Activated CD4-positive, alpha-beta T cell treated with anti-CD3 and anti-CD28 coated beads, Interleukin-2, amount 10 ng/mL, durations not matched to agents 7 days and 5 days (primary cell): ENCODE measurements around the gene SFTPD. TPM values are rescaled to one million over a fixed set of nuclear protein-coding genes. Genes with fewer than 3 reads are reported as not detected.

ENCODE experiments used
- CTCF ChIA-PET: fragments of 350-600 bp; sonication (Branson Sonifier 250); formaldehyde crosslinking; loops from one replicate; lab custom pipeline; 2021; ENCODE audit warnings: antibody characterized with exemption; lab: Charles Lee
- POLR2A ChIA-PET: fragments of 350-600 bp; sonication (Branson Sonifier 250); formaldehyde crosslinking; loops from one replicate; lab custom pipeline; 2021; ENCODE audit warnings: antibody characterized with exemption; lab: Charles Lee
- DNase-seq: peaks from one replicate; pipeline ENCODE4 v3.0.0-alpha.2; 2020
- H3K27ac Mint-ChIP-seq: one replicate; pipeline ENCODE4 v1.8.0; 2021; ENCODE audit warnings: mild to moderate bottlenecking, moderate library complexity, mixed read lengths
- H3K27me3 Mint-ChIP-seq: one replicate; pipeline ENCODE4 v1.8.0; 2021; ENCODE audit warnings: mixed read lengths
- H3K36me3 Mint-ChIP-seq: one replicate; pipeline ENCODE4 v1.8.0; 2021; ENCODE audit warnings: low read depth, mixed read lengths
- H3K4me1 Mint-ChIP-seq: one replicate; pipeline ENCODE4 v1.8.0; 2021; ENCODE audit warnings: mixed read lengths
- H3K4me3 Mint-ChIP-seq: one replicate; pipeline ENCODE4 v1.8.0; 2021; ENCODE audit warnings: mild to moderate bottlenecking, moderate library complexity, mixed read lengths
- H3K9me3 Mint-ChIP-seq: one replicate; pipeline ENCODE4 v1.8.0; 2021; ENCODE audit warnings: mixed read lengths
- total RNA-seq, 2 experiments: library from RNA; stranded (reverse); gene quantifications; one replicate each; pipeline ENCODE4 v1.2.3, GENCODE V29; 2021

The SFTPD gene
- total RNA-seq, 2 experiments from 2014 or later: not detected

- Mint-ChIP-seq H3K27me3 (peaks cover 61% of the 10 kb centered on the region), H3K4me3 (no peak overlapping the region)
These were observed 31.2 kb upstream of the SFTPD start for GRCh38 chr10:79979976-79980687.

DNA sequence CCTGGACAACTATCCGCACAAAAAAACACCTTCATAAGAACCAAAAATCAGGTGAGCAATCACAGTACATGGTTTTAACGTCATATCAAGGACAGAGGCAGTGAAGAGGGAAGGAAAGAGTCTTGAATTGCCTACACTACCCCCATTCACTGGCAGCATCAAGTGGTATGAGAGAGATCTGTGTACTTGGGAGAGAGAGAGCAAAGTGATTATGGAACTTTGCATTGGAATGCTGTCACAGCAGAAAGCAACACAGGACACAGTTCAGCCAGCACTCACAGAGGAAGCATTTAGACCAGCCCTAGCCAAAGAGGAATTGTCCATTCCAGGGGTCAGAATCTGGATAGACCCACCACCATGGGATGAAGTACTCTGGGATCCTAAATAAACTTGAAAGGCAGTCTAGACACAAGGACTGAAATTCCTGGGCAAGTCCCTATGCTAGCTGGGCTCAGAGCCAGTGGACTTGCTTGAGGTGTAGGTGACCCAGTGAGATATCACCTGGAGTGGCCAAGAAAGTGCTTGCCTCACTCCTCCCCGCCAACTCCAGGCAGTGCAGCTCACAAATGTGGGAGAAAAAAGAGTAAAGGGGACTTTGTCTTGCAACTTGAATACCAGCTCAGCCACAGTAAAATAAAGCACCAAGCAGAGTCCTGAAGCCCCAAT is 30.5 kb upstream of the SFTPD start:
- H3K27me3 Mint-ChIP-seq: peaks cover 65% of the 10 kb centered on the region
- H3K27ac Mint-ChIP-seq: no peak overlapping the region
- H3K4me3 Mint-ChIP-seq: no peak overlapping the region
- no peaks in the 10 kb centered on the region for H3K36me3 Mint-ChIP-seq
- POLR2A ChIA-PET: no interaction called here
- no peak for DNase-seq
- peaks cover 2% of the 10 kb centered on the region for H3K9me3 Mint-ChIP-seq
- CTCF ChIA-PET: interaction anchor here (0.7 kb wide), 1 partner anchor 45 kb away, joined by 3 read pairs; no protein-coding TSS in a partner anchor
- peaks cover 12% of the 10 kb centered on the region for H3K4me1 Mint-ChIP-seq

More at GRCh38 chr10:79979976-79980687, 31.2 kb upstream of the SFTPD start:
- no peak for DNase-seq
- Mint-ChIP-seq H3K27ac (no peak overlapping the region), H3K36me3 (no peaks in the 10 kb centered on the region), H3K9me3 (peaks cover 2% of the 10 kb centered on the region), H3K4me1 (peaks cover 16% of the 10 kb centered on the region)
- CTCF ChIA-PET: no interaction called here
- POLR2A ChIA-PET: no interaction called here

GRCh38 chr10:79976999-79977398 is 28.1 kb upstream of the SFTPD start:
- ChIA-PET CTCF (no interaction called here), POLR2A (no interaction called here)
- Mint-ChIP-seq H3K4me3 (no peak overlapping the region), H3K27me3 (peaks cover 56% of the 10 kb centered on the region), H3K36me3 (no peaks in the 10 kb centered on the region), H3K9me3 (peaks cover 2% of the 10 kb centered on the region), H3K4me1 (peaks cover 3% of the 10 kb centered on the region), H3K27ac (no peak overlapping the region)
- no peak for DNase-seq

- no peaks in the 10 kb centered on the region for H3K36me3 Mint-ChIP-seq
- H3K4me3 Mint-ChIP-seq: no peak overlapping the region
- ChIA-PET POLR2A (no interaction called here), CTCF (no interaction called here)
- peaks cover 2% of the 10 kb centered on the region for H3K9me3 Mint-ChIP-seq
- no peak for DNase-seq
- H3K27ac Mint-ChIP-seq: no peak overlapping the region
- H3K4me1 Mint-ChIP-seq: no peaks in the 10 kb centered on the region
- H3K27me3 Mint-ChIP-seq: peaks cover 17% of the 10 kb centered on the region
These were observed 21.2 kb upstream of the SFTPD start for GRCh38 chr10:79970062-79970461.

DNA sequence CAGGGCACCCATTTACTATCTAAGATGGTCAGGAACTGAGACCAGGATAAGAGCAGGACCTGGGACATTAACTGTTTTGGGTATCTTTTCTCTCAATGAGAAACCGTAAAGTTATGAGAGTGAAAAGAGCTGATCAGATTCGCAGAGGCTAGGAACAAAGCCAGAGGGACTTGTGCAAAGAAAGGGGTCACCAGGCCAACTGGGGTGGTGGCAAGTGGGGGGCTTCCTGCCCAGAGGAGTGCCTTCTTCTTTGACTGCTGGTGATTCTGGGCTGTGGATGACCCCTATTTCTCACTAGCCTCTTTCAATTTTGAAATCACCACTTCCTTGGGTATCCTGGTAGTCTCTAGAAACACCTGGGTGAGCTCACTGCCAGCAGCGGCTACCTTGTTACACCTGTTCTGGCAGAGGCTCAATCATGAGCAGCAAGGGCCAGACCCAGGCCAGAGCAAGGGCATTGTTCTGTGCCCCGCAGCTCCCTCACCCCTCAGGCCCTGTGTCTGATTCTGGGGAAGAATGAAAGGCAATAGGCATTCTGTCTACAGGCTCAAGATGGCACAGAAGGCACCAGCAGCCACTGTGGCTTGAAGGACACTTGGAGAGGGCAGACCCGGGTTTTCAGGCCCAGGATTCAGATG is 999 bp downstream of the SFTPD start:
- peaks cover under 1% of the 10 kb centered on the region for H3K9me3 Mint-ChIP-seq
- DNase-seq: no peak
- H3K27me3 Mint-ChIP-seq: peaks cover 10% of the 10 kb centered on the region
- ChIA-PET POLR2A (no interaction called here), CTCF (no interaction called here)
- H3K36me3 Mint-ChIP-seq: no peaks in the 10 kb centered on the region
- no peak overlapping the region for H3K27ac Mint-ChIP-seq
- no peaks in the 10 kb centered on the region for H3K4me1 Mint-ChIP-seq
- H3K4me3 Mint-ChIP-seq: no peak overlapping the region

- POLR2A ChIA-PET: no interaction called here
- no peak for DNase-seq
- H3K27me3 Mint-ChIP-seq: peaks cover 10% of the 10 kb centered on the region
- H3K4me3 Mint-ChIP-seq: no peak overlapping the region
- CTCF ChIA-PET: no interaction called here
- H3K4me1 Mint-ChIP-seq: no peaks in the 10 kb centered on the region
- H3K9me3 Mint-ChIP-seq: no peaks in the 10 kb centered on the region
- no peak overlapping the region for H3K27ac Mint-ChIP-seq
- H3K36me3 Mint-ChIP-seq: no peaks in the 10 kb centered on the region
These were observed 1.9 kb downstream of the SFTPD start for GRCh38 chr10:79947083-79947415.

DNA sequence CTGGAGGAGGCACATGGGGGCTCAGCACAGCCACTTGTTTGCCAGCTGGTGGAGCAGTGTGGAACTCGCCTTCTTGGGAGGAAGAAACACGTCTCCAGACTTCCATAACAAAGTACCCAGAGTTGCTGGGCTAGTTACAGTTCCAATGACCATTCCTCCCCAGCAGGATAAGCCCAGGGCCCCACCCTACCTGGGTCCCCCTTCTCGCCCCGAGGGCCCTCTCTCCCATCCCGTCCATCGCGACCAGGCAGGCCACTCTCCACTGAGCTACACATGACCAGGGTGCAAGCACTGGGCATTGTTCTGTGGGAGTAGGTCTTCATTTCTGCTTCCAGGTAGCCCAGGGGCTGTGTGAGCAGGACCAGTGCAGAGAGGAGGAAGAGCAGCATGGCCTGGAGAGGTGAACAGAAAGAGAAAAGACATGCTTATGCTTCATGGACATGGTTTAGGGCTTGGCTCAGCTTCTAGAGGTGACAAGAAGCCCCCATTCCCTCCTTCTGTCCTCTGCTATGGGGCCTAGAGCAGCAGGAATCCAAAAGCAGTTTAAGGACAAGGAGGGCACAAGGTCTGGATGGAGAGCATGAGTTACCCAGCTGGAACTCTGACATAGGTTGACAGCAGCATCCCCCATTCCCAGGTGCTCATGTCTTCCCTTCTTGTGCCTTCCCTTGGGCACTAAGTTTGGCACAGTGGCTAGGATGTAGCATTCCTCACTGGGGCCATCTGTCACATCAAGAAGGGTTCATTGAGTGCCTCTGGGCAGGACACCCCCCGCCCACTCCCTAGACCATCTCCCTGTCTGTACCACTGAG is 2.4 kb downstream of the SFTPD start:
- Mint-ChIP-seq H3K27me3 (peaks cover 10% of the 10 kb centered on the region), H3K27ac (no peak overlapping the region), H3K4me1 (no peaks in the 10 kb centered on the region), H3K4me3 (no peak overlapping the region), H3K9me3 (no peaks in the 10 kb centered on the region), H3K36me3 (no peaks in the 10 kb centered on the region)
- ChIA-PET CTCF (no interaction called here), POLR2A (no interaction called here)
- no peak for DNase-seq

GRCh38 chr10:79944428-79945395 is 4.2 kb downstream of the SFTPD start:
- no peak for DNase-seq
- ChIA-PET POLR2A (no interaction called here), CTCF (interaction anchor here (0.6 kb wide), 1 partner anchor 570 kb away, joined by 3 read pairs; no protein-coding TSS in a partner anchor)
- Mint-ChIP-seq H3K4me3 (no peak overlapping the region), H3K27me3 (peaks cover 2% of the 10 kb centered on the region), H3K9me3 (no peaks in the 10 kb centered on the region), H3K36me3 (no peaks in the 10 kb centered on the region), H3K4me1 (no peaks in the 10 kb centered on the region), H3K27ac (no peak overlapping the region)

- no peak overlapping the region for H3K27ac Mint-ChIP-seq
- H3K27me3 Mint-ChIP-seq: no peaks in the 10 kb centered on the region
- no peaks in the 10 kb centered on the region for H3K36me3 Mint-ChIP-seq
- no peak for DNase-seq
- ChIA-PET POLR2A (no interaction called here), CTCF (no interaction called here)
- H3K4me1 Mint-ChIP-seq: no peaks in the 10 kb centered on the region
- no peaks in the 10 kb centered on the region for H3K9me3 Mint-ChIP-seq
- H3K4me3 Mint-ChIP-seq: no peak overlapping the region
These were observed 5.0 kb downstream of the SFTPD start for GRCh38 chr10:79943871-79944270.

GRCh38 chr10:79942261-79943185 is 6.4 kb downstream of the SFTPD start:
- Mint-ChIP-seq H3K4me1 (peaks cover 3% of the 10 kb centered on the region), H3K9me3 (no peaks in the 10 kb centered on the region), H3K36me3 (no peaks in the 10 kb centered on the region), H3K4me3 (no peak overlapping the region), H3K27me3 (no peaks in the 10 kb centered on the region), H3K27ac (no peak overlapping the region)
- ChIA-PET POLR2A (no interaction called here), CTCF (no interaction called here)
- DNase-seq: no peak

- ChIA-PET POLR2A (no interaction called here), CTCF (no interaction called here)
- DNase-seq: no peak
- no peaks in the 10 kb centered on the region for H3K9me3 Mint-ChIP-seq
- H3K4me1 Mint-ChIP-seq: peaks cover 3% of the 10 kb centered on the region
- no peaks in the 10 kb centered on the region for H3K27me3 Mint-ChIP-seq
- no peaks in the 10 kb centered on the region for H3K36me3 Mint-ChIP-seq
- H3K4me3 Mint-ChIP-seq: no peak overlapping the region
- no peak overlapping the region for H3K27ac Mint-ChIP-seq
These were observed 7.2 kb downstream of the SFTPD start for GRCh38 chr10:79941585-79942210.
